GM12878 (cell line): Measurements from ENCODE around the gene FKBP15. TPM values are rescaled to one million over a fixed set of nuclear protein-coding genes. Genes with fewer than 3 reads are reported as not detected.

Experiments
- ATF7 ChIP-seq: fragments of 450-650 bp; IDR thresholded peaks from 2 replicates; pipeline ENCODE4 v1.6.1; 2016; ENCODE audit warnings: low read depth, mild to moderate bottlenecking
- CHD4 ChIP-seq: fragments of 200-600 bp; sonication (generic); IDR thresholded peaks from 2 replicates; pipeline ENCODE4 v1.6.1; 2016; ENCODE audit warnings: mild to moderate bottlenecking
- CREM ChIP-seq: IDR thresholded peaks from 2 replicates; pipeline ENCODE4 v1.6.1; 2014; ENCODE audit warnings: antibody characterized with exemption, low read depth
- DPF2 ChIP-seq: fragments of 450-650 bp; IDR thresholded peaks from 2 replicates; pipeline ENCODE4 v1.6.1; 2017; ENCODE audit warnings: mild to moderate bottlenecking
- KAT2A ChIP-seq: conservative IDR thresholded peaks from 2 replicates; pipeline ENCODE4 v1.6.1; 2011; ENCODE audit warnings: low read depth, low read length; ENCODE audit not compliant: control insufficient read depth
- MEF2A ChIP-seq: IDR thresholded peaks from 2 replicates; pipeline ENCODE4 v1.6.1; 2011; ENCODE audit warnings: low read depth, mild to moderate bottlenecking, low read length, moderate library complexity; ENCODE audit not compliant: insufficient read depth
- NBN ChIP-seq: fragments of 450-650 bp; IDR thresholded peaks from 2 replicates; pipeline ENCODE4 v1.6.1; 2016
- PAX8 ChIP-seq: fragments of 450-650 bp; IDR thresholded peaks from 2 replicates; pipeline ENCODE4 v1.6.1; 2017; ENCODE audit warnings: mild to moderate bottlenecking, moderate library complexity
- RCOR1 ChIP-seq: conservative IDR thresholded peaks from 2 replicates; pipeline ENCODE4 v1.6.1; 2012; ENCODE audit warnings: low read depth, low read length, improper control_type of control experiment
- RUNX3 ChIP-seq: IDR thresholded peaks from 2 replicates; pipeline ENCODE4 v1.6.1; 2012; ENCODE audit warnings: low read length, inconsistent platforms
- YBX1 ChIP-seq: fragments of 450-650 bp; IDR thresholded peaks from 2 replicates; pipeline ENCODE4 v1.6.1; 2016; ENCODE audit warnings: antibody characterized with exemption
- polyA plus RNA-seq, 11 experiments: library from polyadenylated mRNA; depleted of rRNA in 4 of 11; unstranded in 6 of 11; stranded (reverse) in 5 of 11; fragments of >200 nt; fragmentation: Nextera tagmentation in 4 of 11; fragmentation: Illumina TruSeq in 1 of 11; extraction: Ambion mirVana in 4 of 11; extraction: Trizol in 1 of 11; gene quantifications; 1 replicate in 1 of 11; 2 replicates in 10 of 11; pipeline versions ENCODE4 v1.2.1 to v1.2.3, GENCODE V29; 2011 to 2016; ENCODE audit warnings: inconsistent platforms in 2 of 11, missing spikeins in 2 of 11, low read depth in 1 of 11
- total RNA-seq, 4 experiments: library from RNA; depleted of rRNA in 3 of 4; stranded (reverse); fragments of >200 nt in 3 of 4; fragmentation: Illumina TruSeq in 1 of 4; extraction: Trizol in 1 of 4; gene quantifications; 2 replicates each; pipeline versions ENCODE4 v1.2.1 to v1.2.3, GENCODE V29; 2013 to 2021
- TF ChIP-seq, protein P1 (sequence below): fragments of 450-650 bp; IDR thresholded peaks from 2 replicates; pipeline ENCODE4 v1.6.1; 2016; ENCODE audit warnings: mild to moderate bottlenecking
- TF ChIP-seq, protein P2 (sequence below): fragments of 450-650 bp; IDR thresholded peaks from 2 replicates; pipeline ENCODE4 v1.6.1; 2017; ENCODE audit warnings: mild to moderate bottlenecking, moderate library complexity
- TF ChIP-seq, protein P3 (sequence below): fragments of 450-650 bp; IDR thresholded peaks from 2 replicates; pipeline ENCODE4 v1.6.1; 2017; ENCODE audit warnings: borderline replicate concordance
- TF ChIP-seq, protein P4 (sequence below): IDR thresholded peaks from 2 replicates; pipeline ENCODE4 v1.6.1; 2011; ENCODE audit warnings: borderline replicate concordance, low read depth, mild to moderate bottlenecking, moderate library complexity, mixed read lengths, low read length; ENCODE audit not compliant: insufficient read depth; ENCODE audit errors: extremely low read length
- TF ChIP-seq, protein P5 (sequence below): IDR thresholded peaks from 2 replicates; pipeline ENCODE4 v1.6.1; 2011; ENCODE audit warnings: low read depth, mild to moderate bottlenecking, low read length, moderate library complexity, borderline replicate concordance; ENCODE audit errors: extremely low read depth

Gene FKBP15
- total and polyA plus RNA-seq, 10 of the 15 experiments (the other 5 are each of a cell fraction or from before 2014, with no cell fraction given): 5.0 to 53.4 (median 21.2) TPM

DNA sequence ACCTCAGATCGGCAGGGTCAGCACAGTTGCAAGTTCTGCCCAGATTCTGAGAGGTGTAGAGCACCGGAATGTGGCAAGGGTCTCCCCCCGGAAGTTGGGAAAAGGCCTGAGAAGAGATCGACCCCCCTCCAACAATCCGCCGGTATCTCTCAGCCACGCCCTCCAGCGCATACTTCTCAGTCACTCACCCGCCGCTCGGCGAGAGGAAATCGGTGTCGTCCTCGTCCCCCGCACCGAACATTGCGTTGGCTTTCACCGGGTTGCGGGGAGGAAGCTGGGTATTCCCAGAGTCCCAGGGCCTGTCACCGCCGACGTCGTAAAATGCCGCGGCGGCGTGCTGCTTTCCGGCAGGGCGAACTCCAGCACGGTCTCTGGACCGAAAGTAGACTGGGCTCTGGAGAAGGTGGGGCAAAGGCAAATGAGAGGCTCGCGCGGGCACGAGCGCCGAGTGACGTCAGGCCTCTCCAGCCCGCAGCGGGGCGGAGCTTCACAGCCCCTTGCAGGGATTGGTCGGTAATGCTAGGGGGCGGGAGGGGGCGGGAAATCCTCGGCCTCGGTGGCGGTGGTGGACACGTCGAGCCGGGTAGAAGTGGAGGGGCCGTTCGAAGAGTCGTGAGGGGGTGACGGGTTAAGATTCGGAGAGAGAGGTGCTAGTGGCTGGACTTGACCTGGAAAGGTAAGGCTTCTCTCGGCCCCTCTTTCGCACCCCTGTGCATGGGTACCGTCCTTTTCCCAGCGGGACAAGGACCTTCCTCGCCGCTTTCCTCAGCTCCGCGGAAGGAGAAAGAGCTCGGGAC, at the start of gene FKBP15, which contains the start of gene SLC31A1 (continued):
- TF ChIP-seq, protein P1, sequence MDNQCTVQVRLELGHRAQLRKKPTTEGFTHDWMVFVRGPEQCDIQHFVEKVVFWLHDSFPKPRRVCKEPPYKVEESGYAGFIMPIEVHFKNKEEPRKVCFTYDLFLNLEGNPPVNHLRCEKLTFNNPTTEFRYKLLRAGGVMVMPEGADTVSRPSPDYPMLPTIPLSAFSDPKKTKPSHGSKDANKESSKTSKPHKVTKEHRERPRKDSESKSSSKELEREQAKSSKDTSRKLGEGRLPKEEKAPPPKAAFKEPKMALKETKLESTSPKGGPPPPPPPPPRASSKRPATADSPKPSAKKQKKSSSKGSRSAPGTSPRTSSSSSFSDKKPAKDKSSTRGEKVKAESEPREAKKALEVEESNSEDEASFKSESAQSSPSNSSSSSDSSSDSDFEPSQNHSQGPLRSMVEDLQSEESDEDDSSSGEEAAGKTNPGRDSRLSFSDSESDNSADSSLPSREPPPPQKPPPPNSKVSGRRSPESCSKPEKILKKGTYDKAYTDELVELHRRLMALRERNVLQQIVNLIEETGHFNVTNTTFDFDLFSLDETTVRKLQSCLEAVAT: peak; percentile 50
- TF ChIP-seq DPF2: no peak; the same call in none of the 2 replicates
- TF ChIP-seq, protein P2, sequence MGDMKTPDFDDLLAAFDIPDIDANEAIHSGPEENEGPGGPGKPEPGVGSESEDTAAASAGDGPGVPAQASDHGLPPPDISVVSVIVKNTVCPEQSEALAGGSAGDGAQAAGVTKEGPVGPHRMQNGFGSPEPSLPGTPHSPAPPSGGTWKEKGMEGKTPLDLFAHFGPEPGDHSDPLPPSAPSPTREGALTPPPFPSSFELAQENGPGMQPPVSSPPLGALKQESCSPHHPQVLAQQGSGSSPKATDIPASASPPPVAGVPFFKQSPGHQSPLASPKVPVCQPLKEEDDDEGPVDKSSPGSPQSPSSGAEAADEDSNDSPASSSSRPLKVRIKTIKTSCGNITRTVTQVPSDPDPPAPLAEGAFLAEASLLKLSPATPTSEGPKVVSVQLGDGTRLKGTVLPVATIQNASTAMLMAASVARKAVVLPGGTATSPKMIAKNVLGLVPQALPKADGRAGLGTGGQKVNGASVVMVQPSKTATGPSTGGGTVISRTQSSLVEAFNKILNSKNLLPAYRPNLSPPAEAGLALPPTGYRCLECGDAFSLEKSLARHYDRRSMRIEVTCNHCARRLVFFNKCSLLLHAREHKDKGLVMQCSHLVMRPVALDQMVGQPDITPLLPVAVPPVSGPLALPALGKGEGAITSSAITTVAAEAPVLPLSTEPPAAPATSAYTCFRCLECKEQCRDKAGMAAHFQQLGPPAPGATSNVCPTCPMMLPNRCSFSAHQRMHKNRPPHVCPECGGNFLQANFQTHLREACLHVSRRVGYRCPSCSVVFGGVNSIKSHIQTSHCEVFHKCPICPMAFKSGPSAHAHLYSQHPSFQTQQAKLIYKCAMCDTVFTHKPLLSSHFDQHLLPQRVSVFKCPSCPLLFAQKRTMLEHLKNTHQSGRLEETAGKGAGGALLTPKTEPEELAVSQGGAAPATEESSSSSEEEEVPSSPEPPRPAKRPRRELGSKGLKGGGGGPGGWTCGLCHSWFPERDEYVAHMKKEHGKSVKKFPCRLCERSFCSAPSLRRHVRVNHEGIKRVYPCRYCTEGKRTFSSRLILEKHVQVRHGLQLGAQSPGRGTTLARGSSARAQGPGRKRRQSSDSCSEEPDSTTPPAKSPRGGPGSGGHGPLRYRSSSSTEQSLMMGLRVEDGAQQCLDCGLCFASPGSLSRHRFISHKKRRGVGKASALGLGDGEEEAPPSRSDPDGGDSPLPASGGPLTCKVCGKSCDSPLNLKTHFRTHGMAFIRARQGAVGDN: 0 out of 2 replicates have a peak, but pooled peaks have one; percentile 38
- TF ChIP-seq ATF7: peak; percentile 92
- TF ChIP-seq RCOR1: no peak
- TF ChIP-seq CHD4: no peak
- no peak for TF ChIP-seq MEF2A
- TF ChIP-seq PAX8: no peak
- TF ChIP-seq, protein P3, sequence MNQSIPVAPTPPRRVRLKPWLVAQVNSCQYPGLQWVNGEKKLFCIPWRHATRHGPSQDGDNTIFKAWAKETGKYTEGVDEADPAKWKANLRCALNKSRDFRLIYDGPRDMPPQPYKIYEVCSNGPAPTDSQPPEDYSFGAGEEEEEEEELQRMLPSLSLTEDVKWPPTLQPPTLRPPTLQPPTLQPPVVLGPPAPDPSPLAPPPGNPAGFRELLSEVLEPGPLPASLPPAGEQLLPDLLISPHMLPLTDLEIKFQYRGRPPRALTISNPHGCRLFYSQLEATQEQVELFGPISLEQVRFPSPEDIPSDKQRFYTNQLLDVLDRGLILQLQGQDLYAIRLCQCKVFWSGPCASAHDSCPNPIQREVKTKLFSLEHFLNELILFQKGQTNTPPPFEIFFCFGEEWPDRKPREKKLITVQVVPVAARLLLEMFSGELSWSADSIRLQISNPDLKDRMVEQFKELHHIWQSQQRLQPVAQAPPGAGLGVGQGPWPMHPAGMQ: no peak
- TF ChIP-seq, protein P4, sequence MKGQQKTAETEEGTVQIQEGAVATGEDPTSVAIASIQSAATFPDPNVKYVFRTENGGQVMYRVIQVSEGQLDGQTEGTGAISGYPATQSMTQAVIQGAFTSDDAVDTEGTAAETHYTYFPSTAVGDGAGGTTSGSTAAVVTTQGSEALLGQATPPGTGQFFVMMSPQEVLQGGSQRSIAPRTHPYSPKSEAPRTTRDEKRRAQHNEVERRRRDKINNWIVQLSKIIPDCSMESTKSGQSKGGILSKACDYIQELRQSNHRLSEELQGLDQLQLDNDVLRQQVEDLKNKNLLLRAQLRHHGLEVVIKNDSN: no peak
- no peak for TF ChIP-seq KAT2A
- no peak for TF ChIP-seq YBX1
- TF ChIP-seq CREM: peak; percentile 86
- TF ChIP-seq, protein P5, sequence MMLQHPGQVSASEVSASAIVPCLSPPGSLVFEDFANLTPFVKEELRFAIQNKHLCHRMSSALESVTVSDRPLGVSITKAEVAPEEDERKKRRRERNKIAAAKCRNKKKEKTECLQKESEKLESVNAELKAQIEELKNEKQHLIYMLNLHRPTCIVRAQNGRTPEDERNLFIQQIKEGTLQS: peak; percentile 84; the same call in 1 of the 2 replicates
- TF ChIP-seq RUNX3: peak; percentile 48
- TF ChIP-seq NBN: peak; percentile 75; the same call in 1 of the 2 replicates
- TF ChIP-seq, all 136 proteins: peak for 47
